HEK293 (cell line): ENCODE measurements around the gene ITGA3.

Experiments used
- CTCF ChIA-PET: fragments of 350-600 bp; formaldehyde crosslinking; extraction: SDS; loops from one replicate; lab custom pipeline; 2021; ENCODE audit warnings: antibody characterized with exemption; lab: Yijun Ruan, JAX
- POLR2A ChIA-PET: fragments of 300-600 bp; formaldehyde crosslinking; extraction: SDS; loops from one replicate; lab custom pipeline; 2020; ENCODE audit warnings: antibody characterized with exemption, inconsistent platforms; lab: Yijun Ruan, JAX
- H3K27ac ChIP-seq: fragments of 200-500 bp; sonication (Bioruptor generic); 2 replicates; pipeline ENCODE4 v1.5.1; 2014; ENCODE audit warnings: low read depth, low read length, control low read depth, inconsistent platforms; ENCODE audit errors: extremely low read depth
- H3K36me3 ChIP-seq, 2 experiments: fragments of 200-500 bp in 1 of 2; sonication (Bioruptor generic) in 1 of 2; 1 replicate in 1 of 2; 2 replicates in 1 of 2; pipeline ENCODE4 v1.5.1; 2014 to 2017; ENCODE audit warnings: inconsistent platforms in 2 of 2, low read length in 2 of 2; ENCODE audit not compliant: control insufficient read depth in 2 of 2, insufficient read depth in 1 of 2
- H3K4me1 ChIP-seq: fragments of 200-500 bp; sonication (Bioruptor generic); 2 replicates; pipeline ENCODE4 v1.5.1; 2014; ENCODE audit warnings: mild to moderate bottlenecking, low read length, inconsistent platforms; ENCODE audit not compliant: control insufficient read depth, insufficient read depth
- H3K4me3 ChIP-seq: 2 replicates; pipeline ENCODE4 v1.5.1; 2011; ENCODE audit warnings: low read depth, mild to moderate bottlenecking, control low read depth, low read length, moderate library complexity
- H3K9me3 ChIP-seq: fragments of 200-500 bp; sonication (Bioruptor generic); 2 replicates; pipeline ENCODE4 v1.5.1; 2014; ENCODE audit warnings: low read depth, low read length, inconsistent platforms; ENCODE audit not compliant: control insufficient read depth, insufficient read depth
- EGR2 ChIP-seq: fragments of 450-650 bp; formaldehyde crosslinking; IDR thresholded peaks from 2 replicates; pipeline ENCODE4 v1.5.1; 2016; ENCODE audit warnings: low read depth, missing biosample characterization, missing genetic modification characterization
- KLF8 ChIP-seq: fragments of 450-650 bp; formaldehyde crosslinking; IDR thresholded peaks from 2 replicates; pipeline ENCODE4 v1.5.1; 2016; ENCODE audit warnings: missing biosample characterization, missing genetic modification characterization
- OVOL3 ChIP-seq: fragments of 450-650 bp; formaldehyde crosslinking; IDR thresholded peaks from 2 replicates; pipeline ENCODE4 v1.5.1; 2016; ENCODE audit warnings: missing biosample characterization, missing genetic modification characterization
- PRDM1 ChIP-seq: fragments of 450-650 bp; formaldehyde crosslinking; IDR thresholded peaks from 2 replicates; pipeline ENCODE4; 2016; ENCODE audit warnings: missing biosample characterization, missing genetic modification characterization
- REPIN1 ChIP-seq: fragments of 450-650 bp; formaldehyde crosslinking; IDR thresholded peaks from 2 replicates; pipeline ENCODE4 v1.5.1; 2017; ENCODE audit warnings: missing biosample characterization, missing genetic modification characterization, low read depth
- SP7 ChIP-seq: fragments of 450-650 bp; formaldehyde crosslinking; IDR thresholded peaks from 2 replicates; pipeline ENCODE4 v1.5.1; 2016; ENCODE audit warnings: missing biosample characterization, missing genetic modification characterization
- ZBTB8A ChIP-seq: fragments of 450-650 bp; formaldehyde crosslinking; IDR thresholded peaks from 2 replicates; pipeline ENCODE4 v1.5.1; 2016; ENCODE audit warnings: missing biosample characterization, missing genetic modification characterization
- ZEB2 ChIP-seq: fragments of 450-650 bp; formaldehyde crosslinking; IDR thresholded peaks from 2 replicates; pipeline ENCODE4 v1.5.1; 2016; ENCODE audit warnings: missing biosample characterization, missing genetic modification characterization
- ZNF302 ChIP-seq: fragments of 450-650 bp; formaldehyde crosslinking; IDR thresholded peaks from 2 replicates; pipeline ENCODE4 v1.5.1; 2016; ENCODE audit warnings: missing biosample characterization, missing genetic modification characterization, low read depth
- ZNF501 ChIP-seq: fragments of 450-650 bp; formaldehyde crosslinking; IDR thresholded peaks from 2 replicates; pipeline ENCODE4 v1.5.1; 2016; ENCODE audit warnings: missing biosample characterization, missing genetic modification characterization
- ZNF571 ChIP-seq: fragments of 450-650 bp; formaldehyde crosslinking; IDR thresholded peaks from 2 replicates; pipeline ENCODE4 v1.5.0; 2017; ENCODE audit warnings: missing biosample characterization, missing genetic modification characterization
- ZNF610 ChIP-seq: fragments of 450-650 bp; formaldehyde crosslinking; IDR thresholded peaks from 2 replicates; pipeline ENCODE4 v1.5.1; 2016; ENCODE audit warnings: missing biosample characterization, missing genetic modification characterization, borderline replicate concordance
- ZNF645 ChIP-seq: fragments of 450-650 bp; formaldehyde crosslinking; IDR thresholded peaks from 2 replicates; pipeline ENCODE4; 2016; ENCODE audit warnings: missing biosample characterization, missing genetic modification characterization
- ZNF843 ChIP-seq: fragments of 450-650 bp; formaldehyde crosslinking; IDR thresholded peaks from 2 replicates; pipeline ENCODE4 v1.5.1; 2016; ENCODE audit warnings: missing biosample characterization, missing genetic modification characterization
- ZXDB ChIP-seq: fragments of 450-650 bp; formaldehyde crosslinking; IDR thresholded peaks from 2 replicates; pipeline ENCODE4 v1.5.1; 2016; ENCODE audit warnings: missing biosample characterization, missing genetic modification characterization
- TF ChIP-seq, protein P1 (sequence below): fragments of 450-650 bp; formaldehyde crosslinking; IDR thresholded peaks from 2 replicates; pipeline ENCODE4 v1.5.1; 2016; ENCODE audit warnings: missing biosample characterization, missing genetic modification characterization

The ITGA3 gene

GRCh38 chr17:50035945-50036344 is 20.0 kb upstream of the ITGA3 start:
- no peak overlapping the region for H3K27ac ChIP-seq
- TF ChIP-seq ZNF302 (tag by site-specific recombination) (no peak), ZEB2 (no peak), ZNF501 (tag by site-specific recombination) (no peak), SP7 (tag by site-specific recombination) (no peak), ZXDB (tag by site-specific recombination) (no peak), ZNF843 (tag by site-specific recombination) (no peak), ZNF571 (no peak), ZNF610 (tag by site-specific recombination) (no peak), OVOL3 (no peak), ZBTB8A (tag by site-specific recombination) (no peak), ZNF645 (no peak)
- H3K9me3 ChIP-seq, result no peaks in the 10 kb centered on the region
- H3K36me3 ChIP-seq, result no peaks in the 10 kb centered on the region
- ChIA-PET POLR2A (no interaction called here), CTCF (interaction anchor here (0.5 to 2.5 kb wide), 4 partner anchors 9 to 212 kb away, joined by 3 to 24 read pairs (median 7); no protein-coding TSS in a partner anchor)
- no peaks in the 10 kb centered on the region for H3K4me1 ChIP-seq
- no peak overlapping the region for H3K4me3 ChIP-seq

DNA sequence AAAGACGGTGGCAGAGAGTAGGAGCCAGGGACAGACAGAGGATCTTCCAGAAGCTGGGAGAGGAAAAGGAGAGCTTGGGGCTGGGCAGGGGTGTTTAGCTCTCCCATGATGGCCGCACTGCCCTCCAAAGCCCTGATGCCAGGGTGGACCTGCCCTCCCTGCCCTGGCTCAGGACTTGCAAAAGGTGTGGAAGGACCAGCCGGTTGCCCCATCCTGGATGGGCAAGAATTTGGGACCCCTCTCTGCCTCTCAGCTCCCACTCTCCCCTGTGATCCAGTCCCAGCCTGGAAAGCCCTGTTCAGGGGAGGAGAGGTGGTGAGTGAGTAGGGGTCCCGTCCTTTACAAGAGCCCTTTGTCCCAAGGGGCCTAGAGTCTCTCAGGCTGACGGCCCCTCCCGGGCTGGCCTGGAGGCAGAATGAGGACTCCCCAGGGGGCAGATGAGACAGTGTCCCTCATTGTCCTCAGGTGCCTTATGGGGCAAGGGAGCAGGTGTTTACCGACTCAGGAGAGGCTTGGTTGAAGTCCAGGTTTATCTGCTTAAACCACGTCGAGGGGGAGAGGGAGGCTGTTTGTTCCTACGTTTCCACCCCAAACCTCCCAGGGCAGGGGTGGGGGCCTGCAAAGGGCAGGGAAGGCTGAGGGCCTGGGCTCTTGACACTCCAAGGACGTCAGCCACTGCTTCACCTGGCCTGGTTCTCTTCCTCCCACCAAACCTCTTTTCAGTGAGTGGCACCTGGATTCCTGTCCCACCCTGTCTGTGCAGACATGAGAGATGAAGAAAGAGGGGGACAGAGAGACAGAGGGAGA is 19.3 kb upstream of the ITGA3 start:
- Histone ChIP-seq H3K27ac (no peak overlapping the region), H3K9me3 (no peaks in the 10 kb centered on the region), H3K4me1 (no peaks in the 10 kb centered on the region), H3K4me3 (no peak overlapping the region), H3K36me3 (no peaks in the 10 kb centered on the region)
- CTCF ChIA-PET, result interaction anchor here (0.6 to 2.5 kb wide), 4 partner anchors 10 to 58 kb away, joined by 3 to 24 read pairs (median 7); no protein-coding TSS in a partner anchor
- POLR2A ChIA-PET, result no interaction called here
- TF ChIP-seq KLF8 (tag by site-specific recombination) (no peak), REPIN1 (tag by site-specific recombination) (no peak)

DNA sequence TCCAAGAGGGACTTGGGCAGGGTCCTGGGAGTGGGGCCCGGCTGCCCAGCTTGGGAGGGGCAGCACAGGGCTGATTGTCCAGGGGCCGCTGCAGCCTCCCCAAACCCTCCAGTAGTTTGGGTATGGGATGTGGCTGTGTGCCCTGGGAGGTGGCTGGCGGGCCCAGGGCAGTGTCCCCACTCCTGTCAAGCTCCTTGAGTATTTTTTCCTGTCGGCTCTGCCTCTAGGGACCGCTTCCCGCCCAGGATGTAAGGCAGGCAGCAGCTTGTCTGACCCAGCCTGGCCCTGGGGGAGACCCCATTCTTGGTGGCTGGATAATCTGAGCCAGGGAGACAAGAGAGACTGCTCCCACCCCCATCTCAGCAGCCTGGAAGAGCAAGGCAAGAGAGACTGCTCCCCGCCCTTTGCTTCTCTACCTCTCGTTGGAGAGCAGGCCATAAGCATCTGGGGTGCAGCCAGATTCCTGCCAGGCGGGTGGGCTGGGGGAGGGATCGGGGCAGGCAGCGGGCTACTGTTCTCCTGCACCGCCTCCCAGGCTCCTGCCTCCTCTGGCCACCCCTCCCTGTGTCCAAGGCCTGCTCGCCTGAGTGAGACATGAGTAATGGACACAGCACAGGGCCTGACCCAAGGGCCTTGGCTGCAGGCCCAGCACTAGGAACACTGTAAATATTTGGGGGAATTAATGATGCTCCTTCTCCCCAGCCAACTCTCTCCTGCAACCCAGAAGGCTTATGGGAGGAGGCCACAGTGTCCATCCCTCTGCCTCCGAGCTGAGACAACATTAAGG is 18.4 kb upstream of the ITGA3 start:
- Histone ChIP-seq H3K27ac (no peak overlapping the region), H3K4me3 (no peak overlapping the region), H3K36me3 (no peaks in the 10 kb centered on the region)
- CTCF ChIA-PET, result interaction anchor here (0.6 to 4.0 kb wide), 5 partner anchors 11 to 57 kb away, joined by 3 to 18 read pairs (median 8); partner anchors contain the start of gene PDK2
- no peak for TF ChIP-seq PRDM1 (tag by site-specific recombination)
- TF ChIP-seq, all 188 proteins: peak for 0
- Histone ChIP-seq H3K9me3 (no peaks in the 10 kb centered on the region), H3K4me1 (no peaks in the 10 kb centered on the region)
- POLR2A ChIA-PET, result interaction anchor here (0.5 kb wide), 1 partner anchor 833 kb away, joined by 3 read pairs; no protein-coding TSS in a partner anchor

DNA sequence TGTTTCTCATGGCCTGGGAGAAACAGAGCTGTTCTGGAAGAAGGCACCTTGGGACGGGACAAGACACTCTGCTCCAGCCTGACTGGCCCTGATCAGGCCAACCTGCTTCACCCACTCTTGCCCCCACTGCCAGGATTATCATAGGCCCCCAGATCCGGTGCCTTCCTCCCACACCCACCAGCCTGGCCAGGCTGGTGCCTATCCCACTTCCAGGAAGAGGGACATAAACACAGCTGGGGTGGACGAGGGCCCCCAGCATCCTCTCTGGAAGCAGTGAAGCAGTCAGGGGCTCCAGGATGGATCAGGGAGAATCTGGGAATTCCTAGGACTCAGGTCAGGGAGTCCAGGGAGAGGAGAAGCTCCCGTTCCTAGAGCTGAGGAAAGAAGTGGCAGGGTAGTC is 16.9 kb upstream of the ITGA3 start:
- ChIA-PET POLR2A (interaction anchor here (0.5 kb wide), 1 partner anchor 20 kb away, joined by 4 read pairs; no protein-coding TSS in a partner anchor), CTCF (interaction anchor here (0.6 to 4.0 kb wide), 5 partner anchors 12 to 59 kb away, joined by 3 to 18 read pairs (median 9); partner anchors contain the start of genes DLX3 and PDK2)
- TF ChIP-seq, protein P1, sequence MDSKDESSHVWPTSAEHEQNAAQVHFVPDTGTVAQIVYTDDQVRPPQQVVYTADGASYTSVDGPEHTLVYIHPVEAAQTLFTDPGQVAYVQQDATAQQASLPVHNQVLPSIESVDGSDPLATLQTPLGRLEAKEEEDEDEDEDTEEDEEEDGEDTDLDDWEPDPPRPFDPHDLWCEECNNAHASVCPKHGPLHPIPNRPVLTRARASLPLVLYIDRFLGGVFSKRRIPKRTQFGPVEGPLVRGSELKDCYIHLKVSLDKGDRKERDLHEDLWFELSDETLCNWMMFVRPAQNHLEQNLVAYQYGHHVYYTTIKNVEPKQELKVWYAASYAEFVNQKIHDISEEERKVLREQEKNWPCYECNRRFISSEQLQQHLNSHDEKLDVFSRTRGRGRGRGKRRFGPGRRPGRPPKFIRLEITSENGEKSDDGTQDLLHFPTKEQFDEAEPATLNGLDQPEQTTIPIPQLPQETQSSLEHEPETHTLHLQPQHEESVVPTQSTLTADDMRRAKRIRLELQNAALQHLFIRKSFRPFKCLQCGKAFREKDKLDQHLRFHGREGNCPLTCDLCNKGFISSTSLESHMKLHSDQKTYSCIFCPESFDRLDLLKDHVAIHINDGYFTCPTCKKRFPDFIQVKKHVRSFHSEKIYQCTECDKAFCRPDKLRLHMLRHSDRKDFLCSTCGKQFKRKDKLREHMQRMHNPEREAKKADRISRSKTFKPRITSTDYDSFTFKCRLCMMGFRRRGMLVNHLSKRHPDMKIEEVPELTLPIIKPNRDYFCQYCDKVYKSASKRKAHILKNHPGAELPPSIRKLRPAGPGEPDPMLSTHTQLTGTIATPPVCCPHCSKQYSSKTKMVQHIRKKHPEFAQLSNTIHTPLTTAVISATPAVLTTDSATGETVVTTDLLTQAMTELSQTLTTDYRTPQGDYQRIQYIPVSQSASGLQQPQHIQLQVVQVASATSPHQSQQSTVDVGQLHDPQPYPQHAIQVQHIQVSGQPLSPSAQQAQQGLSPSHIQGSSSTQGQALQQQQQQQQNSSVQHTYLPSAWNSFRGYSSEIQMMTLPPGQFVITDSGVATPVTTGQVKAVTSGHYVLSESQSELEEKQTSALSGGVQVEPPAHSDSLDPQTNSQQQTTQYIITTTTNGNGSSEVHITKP (tag by site-specific recombination), result no peak
- 0 out of 2 replicates have a peak, but pooled peaks have one; percentile 7 for TF ChIP-seq EGR2 (tag by site-specific recombination)
- TF ChIP-seq, all 188 proteins: peak for 1
- H3K4me3 ChIP-seq, result no peak overlapping the region
- H3K27ac ChIP-seq, result no peak overlapping the region
- H3K9me3 ChIP-seq, result no peaks in the 10 kb centered on the region
- no peaks in the 10 kb centered on the region for H3K36me3 ChIP-seq
- no peaks in the 10 kb centered on the region for H3K4me1 ChIP-seq
